Upper lobe of left lung (tissue), 6 donors: ENCODE measurements around the gene DHX57. TPM values are rescaled to one million over a fixed set of nuclear protein-coding genes. Genes with fewer than 3 reads are reported as not detected.

ENCODE experiments used
- ATAC-seq, 2 donors: fragments of 200-7000 bp; cut with Tn5 transposase; one replicate each; pipeline ENCODE4 v1.9.1; 2022; ENCODE audit warnings: mild to moderate bottlenecking in 2 of 2, moderate library complexity in 2 of 2; ENCODE audit not compliant: low FRiP score in 2 of 2
- DNase-seq, 2 donors: peaks; one replicate each; pipeline ENCODE4 v3.0.0-alpha.2; 2019 to 2020
- H3K27ac ChIP-seq, 4 donors: fragments of 200-600 bp; sonication (generic); one replicate each; pipeline ENCODE4 v1.5.1; 2016 to 2019
- H3K27me3 ChIP-seq, 4 donors: fragments of 200-600 bp; sonication (generic); one replicate each; pipeline ENCODE4 v1.5.1; 2017 to 2019
- H3K36me3 ChIP-seq, 4 donors: fragments of 200-600 bp; sonication (generic); one replicate each; pipeline ENCODE4 v1.5.1; 2016 to 2019
- H3K4me1 ChIP-seq, 4 donors: fragments of 200-600 bp; sonication (generic); one replicate each; pipeline ENCODE4 v1.5.1; 2018 to 2019
- H3K4me3 ChIP-seq, 4 donors: fragments of 200-600 bp; sonication (generic); one replicate each; pipeline ENCODE4 v1.5.1; 2017 to 2019; ENCODE audit warnings: mild to moderate bottlenecking in 2 of 4, moderate library complexity in 1 of 4
- H3K9me3 ChIP-seq, 4 donors: fragments of 200-600 bp; sonication (generic); one replicate each; pipeline ENCODE4 v1.5.1; 2018 to 2019
- EP300 ChIP-seq, 4 donors: sonication (generic); formaldehyde crosslinking; IDR thresholded peaks; one replicate each; pipeline ENCODE4 v1.5.1; 2017; ENCODE audit warnings: antibody characterized with exemption in 4 of 4, control low read depth in 2 of 4
- POLR2A ChIP-seq, 4 donors: fragments of 450-650 bp; IDR thresholded peaks; one replicate each; pipeline ENCODE4 v1.5.1; 2016 to 2017; ENCODE audit warnings: antibody characterized with exemption in 4 of 4, mild to moderate bottlenecking in 2 of 4
- POLR2AphosphoS5 ChIP-seq, 2 donors: sonication (generic); formaldehyde crosslinking; IDR thresholded peaks; one replicate each; pipeline ENCODE4 v1.5.1; 2017; ENCODE audit warnings: antibody characterized with exemption in 2 of 2
- WGBS, 2 donors: methylation state at CpG; one replicate each; pipeline ENCODE4 v1.1.5; 2017 to 2018; 5-methylcytosine and 5-hydroxymethylcytosine counted together
- total RNA-seq, 6 donors: library from RNA; depleted of rRNA in 4 of 6; stranded (reverse); fragments of >200 nt in 4 of 6; gene quantifications; one replicate each; pipeline versions ENCODE4 v1.1.0 to v1.2.1, GENCODE V29; 2016 to 2021
- TF ChIP-seq, protein P1 (sequence below), 6 experiments: fragments of 450-650 bp in 4 of 6; fragments of 200-600 bp in 2 of 6; sonication (generic) in 2 of 6; IDR thresholded peaks; one replicate each; pipeline ENCODE4 v1.5.1; 2016 to 2019; ENCODE audit warnings: antibody characterized with exemption in 6 of 6
- donor health status: DM: no; HTN: no; CAD: no; lungs with moderate emphysema.
- donor health status: DM: no; HTN: yes; CAD: no; lungs with severe emphysema.

The DHX57 gene
- total RNA-seq, 6 donors from 2014 or later, result 8.0 to 45.1 (median 15.3) TPM

DNA sequence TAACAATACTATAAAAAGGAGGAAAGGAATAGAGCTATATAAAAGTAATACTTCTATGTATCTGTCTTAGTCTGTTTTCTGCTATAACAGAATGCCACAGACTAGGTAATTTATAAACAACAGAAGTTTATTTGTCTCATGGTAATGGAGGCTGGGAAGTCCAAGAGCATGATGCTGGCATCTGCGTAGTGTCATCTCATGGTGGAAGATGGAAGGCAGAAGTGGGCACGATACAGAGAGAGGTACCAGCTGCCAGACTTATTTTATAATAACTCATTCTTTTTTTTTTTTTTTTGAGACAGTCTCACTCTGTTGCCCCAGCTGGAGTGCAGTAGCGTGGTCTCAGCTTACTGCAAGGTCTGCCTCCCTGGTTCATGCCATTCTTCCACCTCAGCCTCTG is 4.3 kb downstream of the DHX57 start:
- H3K27ac ChIP-seq, result no peak overlapping the region
- H3K27me3 ChIP-seq, result no peaks in the 10 kb centered on the region
- WGBS, 2 donors, result 98 to 99% methylated on average over 3 of the region's 3 CpGs
- no peaks in the 10 kb centered on the region for H3K36me3 ChIP-seq
- H3K4me1 ChIP-seq, result peaks cover 10 to 13% (median 11%) of the 10 kb centered on the region in 4 donors
- H3K9me3 ChIP-seq, result no peaks in the 10 kb centered on the region
- no peak for TF ChIP-seq EP300 (IDR thresholded peaks at IDR 0.05)
- TF ChIP-seq POLR2A (IDR thresholded peaks at IDR 0.05), result no peak
- TF ChIP-seq, protein P1, sequence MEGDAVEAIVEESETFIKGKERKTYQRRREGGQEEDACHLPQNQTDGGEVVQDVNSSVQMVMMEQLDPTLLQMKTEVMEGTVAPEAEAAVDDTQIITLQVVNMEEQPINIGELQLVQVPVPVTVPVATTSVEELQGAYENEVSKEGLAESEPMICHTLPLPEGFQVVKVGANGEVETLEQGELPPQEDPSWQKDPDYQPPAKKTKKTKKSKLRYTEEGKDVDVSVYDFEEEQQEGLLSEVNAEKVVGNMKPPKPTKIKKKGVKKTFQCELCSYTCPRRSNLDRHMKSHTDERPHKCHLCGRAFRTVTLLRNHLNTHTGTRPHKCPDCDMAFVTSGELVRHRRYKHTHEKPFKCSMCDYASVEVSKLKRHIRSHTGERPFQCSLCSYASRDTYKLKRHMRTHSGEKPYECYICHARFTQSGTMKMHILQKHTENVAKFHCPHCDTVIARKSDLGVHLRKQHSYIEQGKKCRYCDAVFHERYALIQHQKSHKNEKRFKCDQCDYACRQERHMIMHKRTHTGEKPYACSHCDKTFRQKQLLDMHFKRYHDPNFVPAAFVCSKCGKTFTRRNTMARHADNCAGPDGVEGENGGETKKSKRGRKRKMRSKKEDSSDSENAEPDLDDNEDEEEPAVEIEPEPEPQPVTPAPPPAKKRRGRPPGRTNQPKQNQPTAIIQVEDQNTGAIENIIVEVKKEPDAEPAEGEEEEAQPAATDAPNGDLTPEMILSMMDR (IDR thresholded peaks at IDR 0.05), result no peak
- TF ChIP-seq POLR2AphosphoS5 (IDR thresholded peaks at IDR 0.05), result no peak
- ATAC-seq, result no peak
- no peak overlapping the region for H3K4me3 ChIP-seq
- DNase-seq, result no peak

GRCh38 chr2:38866773-38867443 is 8.8 kb downstream of the DHX57 start:
- Histone ChIP-seq H3K27ac (no peak overlapping the region), H3K9me3 (no peaks in the 10 kb centered on the region), H3K27me3 (no peaks in the 10 kb centered on the region), H3K4me3 (no peak overlapping the region), H3K36me3 (peaks cover under 1 to 21% (median 9%) of the 10 kb centered on the region in 4 donors), H3K4me1 (no peaks in the 10 kb centered on the region)
- TF ChIP-seq, protein P1 (IDR thresholded peaks at IDR 0.05), result no peak
- TF ChIP-seq POLR2AphosphoS5 (IDR thresholded peaks at IDR 0.05), result no peak
- no peak for TF ChIP-seq POLR2A (IDR thresholded peaks at IDR 0.05)
- TF ChIP-seq EP300 (IDR thresholded peaks at IDR 0.05), result no peak
- DNase-seq (no peak), ATAC-seq (no peak)
- WGBS, 2 donors, result 94 to 95% methylated on average over 3 of the region's 3 CpGs

DNA sequence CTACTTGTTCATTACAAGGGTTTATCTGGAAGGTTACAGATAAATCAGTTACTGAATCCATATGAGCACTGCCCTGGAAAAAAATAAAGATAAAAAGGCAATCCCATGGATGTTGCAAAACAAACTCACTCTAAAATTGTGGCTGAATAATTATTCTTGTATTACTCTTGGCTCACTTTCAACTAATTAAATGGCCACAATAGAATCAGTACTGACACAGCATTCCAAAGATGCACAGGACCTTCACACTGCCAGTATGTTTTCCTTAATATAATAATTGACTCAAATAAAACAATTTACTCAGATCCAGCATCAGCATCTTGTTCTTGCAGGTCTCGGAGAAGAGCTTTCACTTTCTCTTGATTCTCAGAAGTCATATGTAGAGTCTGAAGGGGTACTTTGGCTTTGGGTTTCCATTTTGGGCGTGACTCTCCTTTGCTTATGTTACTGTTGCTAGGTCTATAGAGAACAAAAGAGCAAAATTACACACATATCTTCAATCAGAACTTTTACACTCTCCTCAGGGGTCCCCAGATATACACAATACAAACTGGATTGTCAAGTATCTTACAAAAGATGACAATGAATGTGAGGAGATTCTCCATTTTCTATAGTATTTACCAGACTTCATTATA is 12.6 kb downstream of the DHX57 start:
- Histone ChIP-seq H3K4me3 (no peak overlapping the region), H3K9me3 (no peaks in the 10 kb centered on the region), H3K27ac (no peak overlapping the region), H3K4me1 (no peaks in the 10 kb centered on the region), H3K36me3 (peaks cover 12 to 56% (median 29%) of the 10 kb centered on the region in 4 donors), H3K27me3 (no peaks in the 10 kb centered on the region)
- no peak for DNase-seq
- no peak for ATAC-seq
- TF ChIP-seq EP300 (IDR thresholded peaks at IDR 0.05) (no peak), POLR2A (IDR thresholded peaks at IDR 0.05) (no peak), POLR2AphosphoS5 (IDR thresholded peaks at IDR 0.05) (no peak)
- TF ChIP-seq, protein P1 (IDR thresholded peaks at IDR 0.05), result no peak
- WGBS, 2 donors, result 79 to 86% methylated on average over 2 of the region's 2 CpGs

- TF ChIP-seq, protein P1 (IDR thresholded peaks at IDR 0.05), result no peak
- H3K27me3 ChIP-seq, result no peaks in the 10 kb centered on the region
- no peak overlapping the region for H3K4me3 ChIP-seq
- DNase-seq, result no peak
- H3K36me3 ChIP-seq, result peaks cover 12 to 61% (median 33%) of the 10 kb centered on the region in 4 donors
- H3K27ac ChIP-seq, result no peak overlapping the region
- no peak for ATAC-seq
- no peaks in the 10 kb centered on the region for H3K9me3 ChIP-seq
- no peaks in the 10 kb centered on the region for H3K4me1 ChIP-seq
Observed at GRCh38 chr2:38862476-38862875, 13.3 kb downstream of the DHX57 start.

- Histone ChIP-seq H3K4me3 (no peak overlapping the region), H3K4me1 (no peaks in the 10 kb centered on the region), H3K27ac (no peak overlapping the region), H3K27me3 (no peaks in the 10 kb centered on the region), H3K36me3 (peaks cover 15 to 78% (median 35%) of the 10 kb centered on the region in 4 donors), H3K9me3 (no peaks in the 10 kb centered on the region)
- TF ChIP-seq EP300 (IDR thresholded peaks at IDR 0.05) (no peak), POLR2AphosphoS5 (IDR thresholded peaks at IDR 0.05) (no peak), POLR2A (IDR thresholded peaks at IDR 0.05) (no peak)
- TF ChIP-seq, protein P1 (IDR thresholded peaks at IDR 0.05), result no peak
- DNase-seq (no peak), ATAC-seq (no peak)
- 90 to 100% methylated on average over 1 of the region's 1 CpG for WGBS, 2 donors
Observed at GRCh38 chr2:38856165-38856564, 19.6 kb downstream of the DHX57 start.
